HepG2 (cell line): ENCODE measurements around the gene SLC12A9. TPM values are rescaled to one million over a fixed set of nuclear protein-coding genes. Genes with fewer than 3 reads are reported as not detected.

ENCODE experiments used
- ATAC-seq: fragments of 200-7000 bp; cut with Tn5 transposase; 3 replicates; pipeline ENCODE4 v1.9.1; 2020; ENCODE audit warnings: mild to moderate bottlenecking, moderate library complexity
- BruUV-seq: library from RNA; stranded (reverse); fragments of 400-500 nt; replicated peaks from 2 replicates; lab custom pipeline; 2021; lab: Mats Ljungman, UMichigan
- CTCF ChIA-PET: fragments of 300-600 bp; formaldehyde crosslinking; extraction: SDS; loops from one replicate; lab custom pipeline; 2021; ENCODE audit warnings: low total read pairs, inconsistent platforms, low intra/inter-chr PET ratio; lab: Yijun Ruan, JAX
- POLR2A ChIA-PET: fragments of 350-600 bp; sonication (Branson Sonifier 250); formaldehyde crosslinking; loops from one replicate; lab custom pipeline; 2020; ENCODE audit warnings: antibody characterized with exemption, inconsistent platforms; lab: Yijun Ruan, JAX
- DNase-seq: peaks from one replicate; pipeline ENCODE4 v3.0.0-alpha.2; 2015; ENCODE audit warnings: low spot score
- FAIRE-seq: peaks from 3 replicates; lab custom pipeline; 2011; peaks lifted over from hg19 to GRCh38; lab: Jason Lieb, UNC
- H2AFZ ChIP-seq: one replicate; pipeline ENCODE4 v1.6.1; 2011; ENCODE audit warnings: low read length, inconsistent platforms
- H3K27ac ChIP-seq: fragments of 300-600 bp; 3 replicates; pipeline ENCODE4 v1.8.0; 2011; ENCODE audit warnings: mixed run types, mild to moderate bottlenecking, mixed read lengths, low read length, inconsistent platforms; ENCODE audit not compliant: insufficient read depth; ENCODE audit errors: extremely low read length
- H3K27me3 ChIP-seq, 2 experiments: fragments of 200-600 bp in 1 of 2; 2 replicates in 1 of 2; 3 replicates in 1 of 2; pipeline versions ENCODE4 v1.6.0 to v1.8.0; 2011; ENCODE audit warnings: low read length in 2 of 2, mild to moderate bottlenecking in 2 of 2, moderate library complexity in 2 of 2, inconsistent platforms in 1 of 2; ENCODE audit not compliant: insufficient read depth in 2 of 2, control insufficient read depth in 1 of 2
- H3K36me3 ChIP-seq, 2 experiments: fragments of 200-600 bp in 1 of 2; replicated peaks in 1 of 2; 2 replicates in 1 of 2; 3 replicates in 1 of 2; pipeline versions ENCODE4 v1.5.1 to v1.8.0; 2011; ENCODE audit warnings: low read length in 2 of 2, inconsistent platforms in 1 of 2; ENCODE audit not compliant: insufficient read depth in 2 of 2, control insufficient read depth in 1 of 2
- H3K4me1 ChIP-seq: 2 replicates; pipeline ENCODE4 v1.5.1; 2012; ENCODE audit warnings: low read length, inconsistent platforms; ENCODE audit not compliant: insufficient read depth
- H3K4me2 ChIP-seq: 2 replicates; pipeline ENCODE4 v1.6.0; 2011; ENCODE audit warnings: low read depth, low read length, inconsistent platforms
- H3K4me3 ChIP-seq, 3 experiments: fragments of 200-600 bp in 1 of 3; sonication (generic), shearing (Covaris generic) in 1 of 3; replicated peaks in 1 of 3; 2 replicates each; pipeline ENCODE4 v1.5.1; 2011 to 2016; ENCODE audit warnings: low read length in 3 of 3, inconsistent platforms in 2 of 3, low read depth in 2 of 3, mild to moderate bottlenecking in 2 of 3, control low read depth in 1 of 3, mixed read lengths in 1 of 3; ENCODE audit not compliant: insufficient read depth in 1 of 3
- H3K79me2 ChIP-seq: one replicate; pipeline ENCODE4 v1.6.1; 2011; ENCODE audit warnings: low read length, inconsistent platforms; ENCODE audit not compliant: insufficient read depth
- H3K9ac ChIP-seq: 2 replicates; pipeline ENCODE4 v1.6.0; 2011; ENCODE audit warnings: mild to moderate bottlenecking, low read depth, low read length, inconsistent platforms; ENCODE audit not compliant: insufficient read depth
- H3K9me3 ChIP-seq: 2 replicates; pipeline ENCODE4 v1.5.1; 2012; ENCODE audit warnings: mild to moderate bottlenecking, low read length
- H4K20me1 ChIP-seq: 2 replicates; pipeline ENCODE4 v1.6.0; 2011; ENCODE audit warnings: inconsistent platforms, mild to moderate bottlenecking, low read length, moderate library complexity; ENCODE audit not compliant: insufficient read depth
- ATAD3A ChIP-seq: sonication (generic); formaldehyde crosslinking; IDR thresholded peaks from 2 replicates; pipeline ENCODE4 v1.4.0; 2020; ENCODE audit warnings: missing genetic modification reagents
- CBX5 ChIP-seq: sonication (generic); formaldehyde crosslinking; IDR thresholded peaks from 2 replicates; pipeline ENCODE4 v1.4.0; 2020; ENCODE audit warnings: missing genetic modification reagents, borderline replicate concordance
- DNMT1 ChIP-seq: sonication (generic); formaldehyde crosslinking; IDR thresholded peaks from 2 replicates; pipeline ENCODE4 v1.5.1; 2020; ENCODE audit warnings: mild to moderate bottlenecking, missing genetic modification reagents
- GLI4 ChIP-seq: sonication (generic); formaldehyde crosslinking; IDR thresholded peaks from 2 replicates; pipeline ENCODE4 v1.5.1; 2020; ENCODE audit warnings: missing genetic modification reagents, mild to moderate bottlenecking, moderate library complexity, borderline replicate concordance
- GLMP ChIP-seq: sonication (generic); formaldehyde crosslinking; IDR thresholded peaks from 2 replicates; pipeline ENCODE4 v1.9.0; 2021; ENCODE audit warnings: missing genetic modification reagents, mild to moderate bottlenecking, borderline replicate concordance
- KLF9 ChIP-seq: IDR thresholded peaks from 2 replicates; pipeline ENCODE4 v1.6.1; 2016; ENCODE audit warnings: low read depth
- MEIS1 ChIP-seq: sonication (generic); formaldehyde crosslinking; IDR thresholded peaks from 2 replicates; pipeline ENCODE4 v1.9.0; 2021; ENCODE audit warnings: mild to moderate bottlenecking, missing genetic modification reagents, moderate library complexity, borderline replicate concordance
- POGZ ChIP-seq: sonication (generic); formaldehyde crosslinking; IDR thresholded peaks from 2 replicates; pipeline ENCODE4 v1.4.0; 2020; ENCODE audit warnings: mild to moderate bottlenecking, missing genetic modification reagents
- SALL1 ChIP-seq: sonication (generic); formaldehyde crosslinking; IDR thresholded peaks from 2 replicates; pipeline ENCODE4 v1.8.0; 2022; ENCODE audit warnings: mild to moderate bottlenecking, missing genetic modification reagents
- SNAPC4 ChIP-seq: sonication (generic); formaldehyde crosslinking; IDR thresholded peaks from 2 replicates; pipeline ENCODE4 v1.4.0; 2020; ENCODE audit warnings: mild to moderate bottlenecking, missing genetic modification reagents
- ZFY ChIP-seq: sonication (generic); formaldehyde crosslinking; IDR thresholded peaks from 2 replicates; pipeline ENCODE4 v1.4.0; 2020; ENCODE audit warnings: missing genetic modification reagents
- ZKSCAN1 ChIP-seq: fragments of 150-350 bp; IDR thresholded peaks from 2 replicates; pipeline ENCODE4 v1.6.1; 2014; ENCODE audit warnings: low read length
- ZNF660 ChIP-seq: sonication (generic); formaldehyde crosslinking; IDR thresholded peaks from 2 replicates; pipeline ENCODE4 v1.5.1; 2020; ENCODE audit warnings: mild to moderate bottlenecking, low read depth, missing genetic modification reagents, borderline replicate concordance
- ZSCAN22 ChIP-seq: sonication (generic); formaldehyde crosslinking; IDR thresholded peaks from 2 replicates; pipeline ENCODE4 v1.4.0; 2020; ENCODE audit warnings: mild to moderate bottlenecking, missing genetic modification reagents
- WGBS: methylation state at CpG from one replicate; pipeline ENCODE4 v1.1.6; 2017; ENCODE audit warnings: low lambda C conversion rate; 5-methylcytosine and 5-hydroxymethylcytosine counted together
- in situ Hi-C: cut with HindIII; loops from 2 replicates; pipeline ENCODE4 v1.10.0; 2017; ENCODE audit warnings: low pct_unique_long_range_greater_than_20kb; ENCODE audit not compliant: extremely low pct_ligation_motif_present
- intact Hi-C: fragments of 100-400 bp; cut with micrococcal nuclease; formaldehyde crosslinking; loops from one replicate; pipeline ENCODE4 v1.10.0; 2022; ENCODE audit not compliant: unreplicated experiment
- polyA plus RNA-seq, 8 experiments: library from polyadenylated mRNA; depleted of rRNA in 3 of 8; stranded (reverse) in 7 of 8; unstranded in 1 of 8; fragments of >200 nt; fragmentation: Illumina TruSeq in 4 of 8; extraction: Trizol in 4 of 8; gene quantifications; 2 replicates each; pipeline versions ENCODE4 v1.2.1 to v1.2.3, GENCODE V29; 2011 to 2016; ENCODE audit warnings: low read depth in 4 of 8, missing spikeins in 1 of 8, mixed read lengths in 1 of 8; ENCODE audit not compliant: insufficient read depth in 1 of 8
- total RNA-seq, 5 experiments: library from RNA; depleted of rRNA; stranded (reverse); fragments of >200 nt; fragmentation: Illumina TruSeq; extraction: Trizol; gene quantifications; 2 replicates each; pipeline ENCODE4 v1.2.3, GENCODE V29; 2016; ENCODE audit warnings: low read depth in 1 of 5

The SLC12A9 gene
- total and polyA plus RNA-seq, 2 of the 13 experiments (the other 11 are each of a cell fraction or from before 2014, with no cell fraction given), result 8.7 to 16.6 TPM

GRCh38 chr7:100827330-100828226, 24.9 kb upstream of the SLC12A9 start, which contains the start of gene EPHB4:
Gene EPHB4 (minus strand): TSS chr7:100827523. CDS start chr7:100827030, 493 bp downstream.
- Histone ChIP-seq H3K4me2 (peak within 1 kb of the TSS; percentile 95), H3K9me3 (no peaks in the 10 kb centered on the region), H3K27me3 (no peaks in the 10 kb centered on the region; a peak in 2 of 5 replicates), H3K4me3 (peak within 1 kb of the TSS; percentile 81 to 90 (median 87)), H4K20me1 (peaks cover 13% of the 10 kb centered on the region; the same call in 1 of the 2 replicates), H3K4me1 (peaks cover 71% of the 10 kb centered on the region), H2AFZ (no peak within 1 kb of the TSS), H3K27ac (peak within 1 kb of the TSS; percentile 69), H3K9ac (peak within 1 kb of the TSS; percentile 78), H3K79me2 (peaks cover 33% of the 10 kb centered on the region), H3K36me3 (peaks cover 11% of the 10 kb centered on the region in 2 experiments; a peak in 3 of 5 replicates)
- WGBS, result 9% methylated on average over 38 of the region's 80 CpGs
- TSS peak; percentile 73 for BruUV-seq
- intact Hi-C loops (no loop called here), in situ Hi-C loops (no loop called here)
- ATAC-seq (peak; percentile 81), DNase-seq (peak; percentile 90), FAIRE-seq (peak; percentile 18)
- CTCF ChIA-PET, result interaction anchor here (0.7 to 0.9 kb wide), 2 partner anchors 24 to 28 kb away, joined by 3 to 5 read pairs; no protein-coding TSS in a partner anchor
- POLR2A ChIA-PET, result interaction anchor here (0.8 to 4.1 kb wide), 15 partner anchors 9 to 241 kb away, joined by 3 to 69 read pairs (median 6); partner anchors contain the start of genes FBXO24, GIGYF1, LRCH4 and MOSPD3
- TF ChIP-seq CBX5 (CRISPR knock-in tag) (peak; percentile 53; the same call in 1 of the 2 replicates), DNMT1 (CRISPR knock-in tag) (peak; percentile 25; the same call in 1 of the 2 replicates), ZSCAN22 (CRISPR knock-in tag) (no peak), KLF9 (CRISPR knock-in tag) (no peak), SALL1 (peak; percentile 71; the same call in 1 of the 2 replicates), ZFY (CRISPR knock-in tag) (peak; percentile 88), ZNF660 (no peak), ATAD3A (CRISPR knock-in tag) (no peak), ZKSCAN1 (peak; percentile 96), SNAPC4 (0 out of 2 replicates have a peak, but pooled peaks have one; percentile 47), GLI4 (CRISPR knock-in tag) (peak; percentile 68; the same call in 1 of the 2 replicates), POGZ (peak; percentile 66; the same call in 1 of the 2 replicates), GLMP (CRISPR knock-in tag) (no peak), MEIS1 (CRISPR knock-in tag) (0 out of 2 replicates have a peak, but pooled peaks have one; percentile 46)
